ENCODE measurements around the gene SORCS2.
A peak's percentile ranks its signal among the peaks of the same experiment; 100 is the strongest.

Gene SORCS2

GRCh38 chr4:7765666-7766065 lies 573.3 kb downstream of the SORCS2 start:
- no peak for DNase-seq

DNA sequence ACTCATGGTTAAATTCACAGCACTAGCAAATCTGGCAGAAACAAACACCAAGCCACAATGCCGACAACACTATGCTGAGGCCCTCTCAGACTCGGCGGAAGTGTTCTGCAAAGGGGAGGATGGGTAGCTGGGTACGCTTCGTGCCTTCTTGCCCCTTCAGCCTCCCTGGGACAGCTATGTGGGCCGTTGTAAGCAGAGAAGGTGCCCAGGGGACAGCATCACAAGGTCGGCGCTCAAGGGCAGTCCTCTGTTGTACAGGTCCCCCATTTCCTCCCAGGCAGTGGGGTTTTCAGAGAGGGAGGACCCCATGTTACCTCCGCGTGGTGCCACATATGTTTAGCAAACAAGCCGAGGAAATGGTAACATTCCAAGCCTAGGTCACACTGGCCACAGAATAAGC lies 573.7 kb downstream of the SORCS2 start:
- DNase-seq: no peak

- DNase-seq: no peak
Measured at GRCh38 chr4:7766661-7767345, 574.5 kb downstream of the SORCS2 start.

GRCh38 chr4:7767526-7767925 lies 575.2 kb downstream of the SORCS2 start:
- no peak for DNase-seq

DNA sequence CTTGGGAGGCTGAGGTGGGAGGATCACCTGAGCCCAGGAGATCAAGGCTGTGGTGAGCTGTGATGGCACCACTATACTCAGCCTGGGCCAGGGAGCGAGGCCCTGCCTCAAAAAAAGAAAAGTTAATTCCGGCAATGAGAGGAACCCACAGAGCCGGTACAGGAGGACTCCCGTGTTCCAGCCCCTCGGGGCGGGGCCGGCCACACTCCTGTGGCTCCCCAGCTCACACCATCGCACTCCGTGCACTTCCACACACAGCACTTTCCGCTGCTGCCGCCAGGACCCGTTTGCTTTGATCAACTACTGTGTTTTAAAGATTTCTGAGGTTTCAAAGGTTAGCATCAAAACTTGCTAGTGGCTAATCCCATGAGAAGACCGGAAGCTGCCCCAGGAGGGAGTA lies 575.6 kb downstream of the SORCS2 start:
- DNase-seq: no peak

GRCh38 chr4:7768736-7769135 lies 576.4 kb downstream of the SORCS2 start:
- DNase-seq: no peak

- no peak for DNase-seq
Measured at GRCh38 chr4:7769396-7770223, 577.3 kb downstream of the SORCS2 start.

GRCh38 chr4:7770224-7771050 lies 578.1 kb downstream of the SORCS2 start:
- DNase-seq: no peak

- DNase-seq: peak; percentile 14
Measured at GRCh38 chr4:7771056-7771455, 578.7 kb downstream of the SORCS2 start.

- no peak for DNase-seq
Measured at GRCh38 chr4:7771541-7772507, 579.5 kb downstream of the SORCS2 start.

GRCh38 chr4:7772711-7773385 lies 580.5 kb downstream of the SORCS2 start:
- no peak for DNase-seq

DNA sequence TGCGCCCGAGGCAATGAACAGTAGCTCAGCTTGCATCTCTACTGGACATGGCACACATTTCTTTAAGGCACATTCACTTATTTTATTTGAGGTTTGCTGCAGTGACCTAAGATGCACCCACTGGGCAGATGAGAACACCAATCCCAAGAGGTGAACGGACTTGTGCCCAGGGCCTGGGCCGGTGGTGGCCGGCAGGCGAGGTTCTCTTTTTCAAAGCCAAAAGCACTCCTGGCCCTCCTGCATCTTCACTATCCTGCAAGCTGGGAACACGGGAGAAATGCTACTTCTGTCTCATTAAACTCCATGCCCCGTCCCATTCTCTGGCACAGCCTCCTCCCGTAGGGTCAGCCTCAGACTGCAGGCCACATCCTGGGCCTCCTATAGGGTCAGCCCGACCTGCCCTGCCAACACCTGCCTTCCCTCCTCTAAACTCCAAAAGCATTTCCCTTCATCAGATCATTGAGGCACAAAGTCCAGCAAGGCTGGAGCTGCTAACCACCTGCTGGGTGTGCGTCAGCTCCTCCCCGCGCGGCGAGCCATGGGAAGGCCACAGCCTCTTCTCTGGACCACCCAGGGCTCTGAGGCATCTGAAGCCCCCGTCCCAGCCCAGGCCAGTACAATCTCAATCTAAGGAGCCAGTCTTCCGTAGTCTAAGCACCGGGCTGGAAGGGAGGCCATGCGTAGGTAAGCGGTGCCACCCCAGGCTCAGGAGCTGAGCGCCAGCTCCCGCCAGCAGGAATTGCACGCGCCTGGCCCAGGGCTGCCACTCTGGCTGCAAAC lies 581.3 kb downstream of the SORCS2 start:
- no peak for DNase-seq

DNA sequence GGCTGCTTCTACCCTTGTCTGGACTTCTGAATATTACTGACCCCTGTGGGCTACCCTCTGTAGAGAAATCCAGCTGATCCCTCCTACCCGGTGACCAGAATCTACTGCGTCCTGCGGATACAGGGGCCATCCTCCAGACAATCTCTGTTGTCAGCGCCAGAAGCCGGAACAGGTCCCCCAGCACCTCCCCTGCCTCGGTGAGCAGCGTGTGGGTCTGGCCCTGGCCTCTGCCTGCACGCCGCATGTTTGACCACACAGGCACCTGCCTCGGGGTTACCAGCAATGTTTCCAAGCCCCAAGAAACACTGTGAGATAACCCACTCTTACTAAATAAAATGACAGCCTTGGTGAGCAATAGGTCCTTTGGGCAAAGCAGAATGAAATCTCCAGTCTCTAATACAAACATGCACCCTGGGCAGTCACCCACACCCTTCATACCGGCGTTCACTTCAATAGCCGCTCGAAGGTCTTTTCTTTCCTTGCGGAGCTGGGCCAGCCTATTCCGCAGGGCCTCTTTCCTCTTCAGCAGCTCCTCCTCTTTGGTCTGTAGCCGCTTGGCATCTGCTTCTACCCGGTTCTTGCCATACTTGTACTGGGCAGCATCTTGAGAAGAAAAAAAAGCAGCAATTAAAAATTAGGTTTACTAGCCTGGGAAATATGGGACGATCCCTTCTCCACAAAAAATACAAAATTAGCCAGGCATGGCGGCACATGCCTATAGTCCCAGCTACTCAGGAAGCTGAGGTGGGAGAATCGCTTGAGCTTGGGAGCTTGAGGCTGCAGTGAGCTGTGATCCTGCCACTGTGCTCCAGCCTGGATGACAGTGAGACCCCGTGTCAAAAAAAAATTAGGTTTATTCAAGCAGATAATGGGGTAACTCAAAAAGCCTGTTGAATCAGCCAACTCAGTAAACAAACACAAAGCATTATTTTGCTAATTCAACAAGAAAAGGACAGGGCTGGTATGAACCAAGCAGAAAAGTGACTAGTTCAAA lies 582.3 kb downstream of the SORCS2 start:
- DNase-seq: no peak

GRCh38 chr4:7775396-7775795 lies 583.1 kb downstream of the SORCS2 start:
- no peak for DNase-seq

DNA sequence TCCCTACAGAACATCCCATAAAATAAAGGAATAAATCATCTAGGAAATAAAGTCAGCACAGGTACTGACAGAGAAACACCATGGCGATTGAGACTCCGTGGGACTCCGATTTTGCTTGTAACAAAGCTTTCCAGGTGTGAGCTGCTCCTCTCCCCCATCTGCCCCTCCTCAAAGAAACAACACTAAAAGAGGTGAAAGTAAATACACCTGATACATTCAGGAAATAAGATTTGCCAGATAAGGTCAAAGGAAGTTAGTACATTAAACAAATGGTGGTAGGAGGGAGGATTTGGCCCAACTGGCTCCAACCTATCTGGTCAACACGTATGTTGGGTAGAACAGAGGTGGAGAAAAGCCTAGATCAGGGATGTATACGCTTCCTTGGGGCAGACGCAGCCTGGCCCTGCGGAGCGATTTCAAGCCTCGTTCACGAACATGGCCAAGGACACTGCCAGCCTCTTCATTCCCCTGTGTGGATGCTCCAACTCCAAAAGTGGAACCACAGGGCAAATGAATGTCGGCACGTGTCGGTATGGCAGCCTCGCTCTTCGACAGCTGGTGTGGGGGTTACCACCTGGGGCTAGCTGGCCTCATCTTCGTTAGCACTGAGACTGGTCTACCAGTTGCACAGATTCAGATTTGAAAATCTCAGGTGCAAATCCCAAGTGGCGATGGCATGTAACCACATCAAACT lies 584.8 kb downstream of the SORCS2 start:
- no peak for DNase-seq

DNA sequence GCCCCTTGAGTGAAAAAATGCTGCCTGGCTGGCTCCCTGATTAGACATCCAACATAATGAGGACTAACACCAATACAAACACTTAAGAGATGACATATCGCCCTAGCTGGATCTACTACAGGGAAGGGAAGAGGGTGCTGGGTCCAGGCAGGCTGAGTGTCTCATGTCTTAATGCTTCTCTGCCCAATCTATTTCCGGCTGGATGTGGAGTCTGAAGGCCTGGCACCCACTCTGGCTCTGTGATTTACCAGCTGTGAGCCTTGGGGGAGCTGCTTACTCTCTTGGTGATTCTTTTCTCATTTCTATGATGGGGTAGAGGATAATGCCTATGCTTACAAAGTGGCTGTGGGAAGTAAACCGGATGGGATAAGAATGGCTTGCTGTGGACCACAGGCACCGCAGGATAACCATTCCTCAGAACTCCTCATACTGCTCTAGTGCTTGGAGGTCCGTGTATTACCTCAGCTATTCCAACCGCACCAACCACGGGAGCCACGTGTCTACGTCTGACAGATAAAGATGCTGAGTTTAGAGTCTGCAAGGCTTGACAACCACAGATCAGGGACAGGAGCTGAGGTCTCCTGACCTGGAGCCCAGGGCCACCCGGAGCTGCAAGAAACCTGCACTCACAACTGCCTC lies 585.7 kb downstream of the SORCS2 start:
- no peak for DNase-seq

GRCh38 chr4:7778510-7779431 lies 586.4 kb downstream of the SORCS2 start:
- no peak for DNase-seq
